HCT116 (cell line): Measurements from ENCODE around the gene UCP2. TPM values are rescaled to one million over a fixed set of nuclear protein-coding genes. Genes with fewer than 3 reads are reported as not detected.

Experiments used
- ATAC-seq: fragments of 200-7000 bp; cut with Tn5 transposase; 2 replicates; pipeline ENCODE4 v1.9.1; 2020; ENCODE audit warnings: mild to moderate bottlenecking, moderate library complexity
- BruUV-seq: library from RNA; stranded (reverse); fragments of 400-500 nt; replicated peaks from 2 replicates; lab custom pipeline; 2021; lab: Mats Ljungman, UMichigan
- CTCF ChIA-PET: fragments of 300-600 bp; sonication (Branson Sonifier 250); formaldehyde crosslinking; loops from one replicate; lab custom pipeline; 2021; ENCODE audit warnings: antibody characterized with exemption; lab: Charles Lee
- POLR2A ChIA-PET: fragments of 300-600, 350-600 bp; sonication (Branson Sonifier 250); formaldehyde crosslinking; loops from one replicate; lab custom pipeline; 2021; ENCODE audit warnings: antibody characterized with exemption; lab: Charles Lee
- RAD21 ChIA-PET, 2 experiments: fragments of 300-600 bp; sonication (Branson Sonifier 250); formaldehyde crosslinking; loops; one replicate each; lab custom pipeline; 2023; ENCODE audit warnings: low total read pairs in 2 of 2; ENCODE audit not compliant: uncharacterized antibody in 2 of 2, unreplicated experiment in 2 of 2, low non-redundant PET in 1 of 2; lab: Charles Lee
- DNase-seq: peaks from one replicate; pipeline ENCODE4 v3.0.0-alpha.2; 2010; ENCODE audit warnings: low read depth, low spot score
- H2AFZ ChIP-seq: fragments of 200-600 bp; shearing (Covaris generic), sonication (generic); 2 replicates; pipeline ENCODE4 v1.6.1; 2017; ENCODE audit warnings: low read depth, mixed run types, mixed read lengths, antibody characterized with exemption, low read length; ENCODE audit not compliant: poor library complexity, severe bottlenecking
- H3K27ac ChIP-seq: 2 replicates; pipeline ENCODE4 v1.5.1; 2012; ENCODE audit warnings: low read depth, low read length
- H3K27me3 ChIP-seq: fragments of 200-600 bp; sonication (generic); 2 replicates; pipeline ENCODE4 v1.6.1; 2016; ENCODE audit warnings: mixed run types, low read length, mixed read lengths; ENCODE audit not compliant: insufficient read depth
- H3K36me3 ChIP-seq, 2 experiments: fragments of 200-500 bp in 1 of 2; fragments of 200-600 bp in 1 of 2; sonication (Bioruptor generic) in 1 of 2; sonication (generic) in 1 of 2; 2 replicates each; pipeline versions ENCODE4 v1.5.1 to v1.6.1; 2014 to 2016; ENCODE audit warnings: low read length in 2 of 2, inconsistent platforms in 1 of 2, mixed read lengths in 1 of 2, mixed run types in 1 of 2; ENCODE audit not compliant: insufficient read depth in 2 of 2, control insufficient read depth in 1 of 2
- H3K4me1 ChIP-seq, 2 experiments: fragments of 200-600 bp in 1 of 2; sonication (generic) in 1 of 2; 2 replicates each; pipeline versions ENCODE4 v1.5.1 to v1.6.1; 2012 to 2017; ENCODE audit warnings: low read length in 2 of 2, inconsistent platforms in 1 of 2, mild to moderate bottlenecking in 1 of 2, mixed read lengths in 1 of 2, mixed run types in 1 of 2, moderate library complexity in 1 of 2; ENCODE audit not compliant: insufficient read depth in 2 of 2, control insufficient read depth in 1 of 2
- H3K4me2 ChIP-seq: fragments of 200-600 bp; sonication (generic); 2 replicates; pipeline ENCODE4 v1.6.1; 2017; ENCODE audit warnings: mixed run types, low read length, mixed read lengths
- H3K4me3 ChIP-seq, 2 experiments: fragments of 200-600 bp in 1 of 2; sonication (generic) in 1 of 2; replicated peaks in 1 of 2; 2 replicates each; pipeline ENCODE4 v1.5.1; 2011 to 2016; ENCODE audit warnings: low read length in 2 of 2, control low read depth in 1 of 2, low read depth in 1 of 2, mild to moderate bottlenecking in 1 of 2, mixed read lengths in 1 of 2, mixed run types in 1 of 2
- H3K79me2 ChIP-seq: fragments of 200-600 bp; sonication (generic); 2 replicates; pipeline ENCODE4 v1.6.1; 2017; ENCODE audit warnings: mild to moderate bottlenecking, mixed run types, low read length, moderate library complexity, mixed read lengths; ENCODE audit not compliant: insufficient read depth
- H3K9ac ChIP-seq: fragments of 200-600 bp; sonication (generic); 2 replicates; pipeline ENCODE4 v1.6.1; 2016; ENCODE audit warnings: low read length, mixed read lengths
- H3K9me2 ChIP-seq: fragments of 200-600 bp; sonication (generic), shearing (Covaris generic); 2 replicates; pipeline ENCODE4 v1.6.1; 2017; ENCODE audit warnings: mixed run types, mild to moderate bottlenecking, moderate library complexity; ENCODE audit not compliant: insufficient read depth
- H3K9me3 ChIP-seq, 2 experiments: fragments of 200-500 bp in 1 of 2; fragments of 200-600 bp in 1 of 2; sonication (Bioruptor generic) in 1 of 2; sonication (generic) in 1 of 2; 2 replicates each; pipeline ENCODE4 v1.6.1; 2014 to 2017; ENCODE audit warnings: low read length in 2 of 2, mixed read lengths in 2 of 2, inconsistent platforms in 1 of 2, low read depth in 1 of 2, mild to moderate bottlenecking in 1 of 2, mixed run types in 1 of 2, moderate library complexity in 1 of 2; ENCODE audit not compliant: control insufficient read depth in 1 of 2, insufficient read depth in 1 of 2
- H4K20me1 ChIP-seq: fragments of 200-600 bp; sonication (generic), shearing (Covaris generic); 2 replicates; pipeline ENCODE4 v1.6.1; 2017; ENCODE audit warnings: mixed run types, mild to moderate bottlenecking, moderate library complexity; ENCODE audit not compliant: insufficient read depth
- CBX3 ChIP-seq: IDR thresholded peaks from 2 replicates; pipeline ENCODE4 v1.6.1; 2012; ENCODE audit warnings: low read depth
- CEBPB ChIP-seq: IDR thresholded peaks from 2 replicates; pipeline ENCODE4 v1.6.1; 2012; ENCODE audit warnings: low read depth
- EGR1 ChIP-seq: IDR thresholded peaks from 2 replicates; pipeline ENCODE4 v1.6.1; 2012; ENCODE audit warnings: low read depth
- ELF1 ChIP-seq: IDR thresholded peaks from 2 replicates; pipeline ENCODE4 v1.6.1; 2012; ENCODE audit warnings: low read depth, borderline replicate concordance
- FOSL1 ChIP-seq: IDR thresholded peaks from 2 replicates; pipeline ENCODE4 v1.6.1; 2012; ENCODE audit warnings: low read depth
- JUND ChIP-seq: IDR thresholded peaks from 2 replicates; pipeline ENCODE4 v1.6.1; 2012
- POLR2A ChIP-seq: IDR thresholded peaks from 2 replicates; pipeline ENCODE4 v1.7.0; 2011; ENCODE audit warnings: borderline replicate concordance; ENCODE audit not compliant: insufficient read depth, insufficient read length; ENCODE audit errors: extremely low read depth
- SIN3A ChIP-seq: IDR thresholded peaks from 2 replicates; pipeline ENCODE4 v1.6.1; 2012; ENCODE audit warnings: low read depth
- SP1 ChIP-seq: IDR thresholded peaks from 2 replicates; pipeline ENCODE4 v1.6.1; 2012; ENCODE audit warnings: low read depth
- SRF ChIP-seq: IDR thresholded peaks from 2 replicates; pipeline ENCODE4 v1.6.1; 2012; ENCODE audit warnings: low read depth
- YY1 ChIP-seq: IDR thresholded peaks from 2 replicates; pipeline ENCODE4 v1.6.1; 2011; ENCODE audit warnings: low read length, low read depth, moderate library complexity, mild to moderate bottlenecking; ENCODE audit not compliant: insufficient replicate concordance; ENCODE audit errors: extremely low read depth
- ZBTB33 ChIP-seq: IDR thresholded peaks from 2 replicates; pipeline ENCODE4 v1.6.1; 2011; ENCODE audit warnings: mild to moderate bottlenecking, low read length, moderate library complexity; ENCODE audit not compliant: insufficient replicate concordance; ENCODE audit errors: extremely low read depth
- ZFX ChIP-seq: fragments of 450-650 bp; IDR thresholded peaks from 2 replicates; pipeline ENCODE4 v1.6.1; 2017
- intact Hi-C: fragments of 100-400 bp; cut with micrococcal nuclease; formaldehyde crosslinking; loops from 2 replicates; pipeline ENCODE4 v1.10.0; 2022
- total RNA-seq: library from RNA; stranded (reverse); gene quantifications from one replicate; pipeline ENCODE4 v1.2.1, GENCODE V29; 2021; ENCODE audit not compliant: unreplicated experiment
- TF ChIP-seq, protein P1 (sequence below): IDR thresholded peaks from 2 replicates; pipeline ENCODE4 v1.6.1; 2012

The UCP2 gene
- total RNA-seq, 1 experiment from 2014 or later = 20.4 TPM

- no peak for TF ChIP-seq ELF1
- no peak for TF ChIP-seq SRF
- no peak for TF ChIP-seq CBX3
- no peak for TF ChIP-seq SIN3A
- no peak for TF ChIP-seq JUND
- TF ChIP-seq CEBPB = no peak
- TF ChIP-seq YY1 = no peak
- TF ChIP-seq FOSL1 = no peak
- TF ChIP-seq ZBTB33 = no peak
- TF ChIP-seq SP1 = no peak
- no peak for TF ChIP-seq EGR1
- TF ChIP-seq POLR2A = no peak
- TF ChIP-seq, protein P1, sequence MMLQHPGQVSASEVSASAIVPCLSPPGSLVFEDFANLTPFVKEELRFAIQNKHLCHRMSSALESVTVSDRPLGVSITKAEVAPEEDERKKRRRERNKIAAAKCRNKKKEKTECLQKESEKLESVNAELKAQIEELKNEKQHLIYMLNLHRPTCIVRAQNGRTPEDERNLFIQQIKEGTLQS = no peak
- no peak for TF ChIP-seq ZFX
- RAD21 ChIA-PET = no interaction called here
- POLR2A ChIA-PET = interaction anchor here (0.7 kb wide), 1 partner anchor 8 kb away, joined by 3 read pairs; no protein-coding TSS in a partner anchor
Observed at GRCh38 chr11:73961321-73961720, 21.3 kb downstream of the UCP2 start.

More at GRCh38 chr11:73961321-73961720, 21.3 kb downstream of the UCP2 start:
- no peaks in the 10 kb centered on the region for H4K20me1 ChIP-seq
- DNase-seq (no peak), ATAC-seq (no peak)
- H3K79me2 ChIP-seq = no peaks in the 10 kb centered on the region
- peaks cover 1 to 11% of the 10 kb centered on the region in 2 experiments; a peak in 3 of 4 replicates for H3K4me1 ChIP-seq
- intact Hi-C loops = loop anchor here (5.0 to 10.0 kb wide), 3 partner anchors 131 to 296 kb away; no protein-coding TSS in a partner anchor
- no peak overlapping the region for H2AFZ ChIP-seq
- no peaks in the 10 kb centered on the region for H3K9me3 ChIP-seq
- no peaks in the 10 kb centered on the region for H3K9me2 ChIP-seq
- no peak overlapping the region for H3K27ac ChIP-seq
- no TSS peak for BruUV-seq
- no peaks in the 10 kb centered on the region for H3K36me3 ChIP-seq
- CTCF ChIA-PET = no interaction called here
- H3K9ac ChIP-seq = no peak overlapping the region
- H3K4me3 ChIP-seq = no peak overlapping the region
- no peak overlapping the region for H3K4me2 ChIP-seq
- H3K27me3 ChIP-seq = no peaks in the 10 kb centered on the region
